ENCODE results near the gene HOXB1. TPM values are rescaled to one million over a fixed set of nuclear protein-coding genes. Genes with fewer than 3 reads are reported as not detected.

Gene HOXB1
- total RNA-seq, 1 experiment from 2014 or later, result not detected

DNA sequence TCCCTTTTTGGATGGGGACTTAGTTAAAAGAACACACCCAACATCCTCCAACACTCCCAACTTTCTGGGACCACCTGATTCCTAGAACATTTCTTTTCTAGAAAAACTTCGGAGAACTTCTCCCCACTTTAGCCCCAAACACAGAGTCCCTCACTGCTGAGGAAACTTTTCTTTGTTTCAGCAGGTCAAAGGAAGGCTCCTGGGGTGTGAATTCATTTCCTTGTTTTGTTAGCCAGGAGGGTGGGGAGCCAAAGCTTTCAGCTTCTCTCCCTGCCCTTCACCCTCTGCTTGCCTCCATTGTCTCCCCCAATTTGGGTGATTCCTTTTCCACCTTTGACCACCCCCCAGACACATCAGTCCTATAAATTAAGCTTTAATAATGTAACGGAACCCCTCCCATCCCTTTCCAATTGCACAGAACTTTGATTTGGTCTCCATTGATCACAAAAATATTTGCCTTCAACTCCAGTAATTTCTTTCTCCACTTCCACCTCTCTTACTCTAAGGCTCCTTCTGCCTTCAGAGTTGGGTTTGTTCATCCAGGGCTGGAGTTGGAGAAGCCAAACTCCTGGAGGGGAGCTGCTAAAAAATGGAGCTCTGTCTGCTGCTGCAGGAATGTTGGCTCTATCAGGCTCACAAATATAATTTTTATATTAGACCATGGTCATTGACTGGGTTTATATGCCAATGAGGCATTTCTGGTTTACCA lies 37.0 kb upstream of the HOXB1 start:
- DNase-seq (ENCODE audit: low read depth), result no peak

DNA sequence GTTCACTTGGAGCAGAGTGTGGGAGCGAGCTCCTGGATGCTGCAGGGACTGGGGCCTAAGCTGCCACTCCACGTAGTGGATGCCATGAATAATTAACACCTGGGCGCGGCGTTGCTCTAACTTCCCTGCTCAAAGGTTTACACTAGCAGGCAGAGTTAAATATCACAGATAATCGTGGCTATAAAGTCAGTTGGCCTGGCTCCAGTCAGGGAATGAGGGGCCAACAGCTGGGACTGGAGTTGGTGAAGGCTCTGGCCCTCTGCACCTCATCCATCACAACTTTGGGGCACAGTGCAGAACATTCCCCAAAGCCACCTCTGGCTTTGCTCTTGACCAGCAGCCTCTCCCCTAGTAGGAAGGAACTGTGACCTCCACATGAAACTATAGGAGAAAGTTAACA lies 36.4 kb upstream of the HOXB1 start:
- no peak for DNase-seq (ENCODE audit: low read depth)

DNA sequence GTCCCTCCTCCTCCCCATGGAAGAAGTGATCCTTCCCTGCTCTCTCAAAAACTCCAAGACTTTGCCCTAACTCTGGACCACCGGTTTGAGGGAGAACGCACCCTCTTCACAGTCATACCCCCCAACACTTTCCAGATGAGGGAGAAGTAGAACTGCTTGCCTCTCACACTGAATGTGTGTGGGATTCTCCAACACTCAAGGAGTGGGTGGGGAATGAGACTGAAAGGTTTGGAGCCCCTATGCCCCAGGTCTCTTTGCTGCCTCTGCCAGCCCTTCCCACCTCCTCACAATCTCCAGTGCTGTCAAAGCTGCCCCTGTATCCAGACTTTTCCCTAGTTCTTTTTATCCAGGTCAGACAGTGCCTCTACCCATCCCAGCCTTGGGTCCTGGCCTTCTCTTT lies 35.9 kb upstream of the HOXB1 start:
- DNase-seq (ENCODE audit: low read depth), result no peak

DNA sequence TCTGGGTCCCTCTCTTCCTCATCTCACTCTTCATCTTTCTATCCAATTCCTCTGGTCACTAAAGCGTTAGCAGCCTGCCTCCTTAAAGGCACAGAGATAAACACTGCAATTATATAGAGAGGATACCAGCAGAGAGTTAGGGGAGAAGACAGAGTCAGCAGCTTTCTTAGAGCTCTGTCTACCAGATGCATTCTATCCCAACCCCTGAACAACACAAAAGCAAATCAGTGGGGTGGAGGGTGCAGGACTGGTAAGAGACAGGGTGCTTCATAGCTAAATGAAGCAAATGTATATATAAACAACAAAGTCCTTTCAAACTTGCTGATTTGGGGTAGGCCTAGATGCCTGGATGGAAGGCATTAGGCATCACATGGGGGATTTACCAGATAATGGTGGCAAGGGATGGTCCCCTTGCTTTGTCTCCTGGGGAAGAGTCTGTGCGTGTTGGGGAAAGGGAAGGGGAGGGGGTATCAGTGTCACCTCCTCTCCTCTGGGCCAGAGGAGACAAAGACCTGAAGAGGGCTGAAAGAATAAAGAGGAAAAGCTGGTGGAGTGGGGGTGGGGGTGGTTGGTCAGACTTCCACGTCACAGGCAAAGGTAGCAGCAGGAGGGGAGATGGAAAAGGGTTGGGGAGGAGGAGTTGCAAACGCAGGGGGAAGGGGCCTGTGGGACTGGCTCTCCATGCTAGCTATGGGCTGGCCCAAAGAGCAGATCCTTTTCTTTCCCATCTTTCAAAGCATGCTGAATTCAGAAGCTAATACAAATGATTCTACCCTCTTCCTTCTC lies 35.3 kb upstream of the HOXB1 start:
- no peak for DNase-seq (ENCODE audit: low read depth)

DNA sequence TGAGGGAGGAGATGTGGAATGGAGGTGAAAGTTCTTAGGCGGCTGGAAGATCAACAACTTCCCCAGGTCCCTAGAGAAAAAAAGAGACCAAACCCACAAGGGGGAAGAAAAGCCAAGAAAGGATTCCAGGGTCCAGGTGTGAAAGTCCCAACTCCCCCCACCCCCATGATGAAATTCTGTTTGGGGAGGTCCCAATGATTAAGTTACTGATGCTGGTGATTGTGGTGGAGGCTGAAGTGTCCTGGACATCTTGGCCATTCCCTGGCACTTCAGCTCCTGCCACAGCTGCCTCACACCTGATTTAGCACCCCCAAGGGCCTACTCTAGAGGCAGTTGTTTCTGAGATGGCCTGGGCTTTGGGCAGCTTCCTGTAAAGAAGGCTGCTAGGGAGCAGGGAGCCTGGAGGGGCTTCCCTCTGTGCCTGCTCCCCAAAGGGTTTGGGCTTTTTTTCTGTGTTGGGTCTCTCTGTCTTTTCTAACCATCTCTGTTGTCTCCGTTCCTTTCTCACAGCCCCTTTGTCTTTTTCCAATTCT lies 34.3 kb upstream of the HOXB1 start:
- DNase-seq (ENCODE audit: low read depth), result no peak

DNA sequence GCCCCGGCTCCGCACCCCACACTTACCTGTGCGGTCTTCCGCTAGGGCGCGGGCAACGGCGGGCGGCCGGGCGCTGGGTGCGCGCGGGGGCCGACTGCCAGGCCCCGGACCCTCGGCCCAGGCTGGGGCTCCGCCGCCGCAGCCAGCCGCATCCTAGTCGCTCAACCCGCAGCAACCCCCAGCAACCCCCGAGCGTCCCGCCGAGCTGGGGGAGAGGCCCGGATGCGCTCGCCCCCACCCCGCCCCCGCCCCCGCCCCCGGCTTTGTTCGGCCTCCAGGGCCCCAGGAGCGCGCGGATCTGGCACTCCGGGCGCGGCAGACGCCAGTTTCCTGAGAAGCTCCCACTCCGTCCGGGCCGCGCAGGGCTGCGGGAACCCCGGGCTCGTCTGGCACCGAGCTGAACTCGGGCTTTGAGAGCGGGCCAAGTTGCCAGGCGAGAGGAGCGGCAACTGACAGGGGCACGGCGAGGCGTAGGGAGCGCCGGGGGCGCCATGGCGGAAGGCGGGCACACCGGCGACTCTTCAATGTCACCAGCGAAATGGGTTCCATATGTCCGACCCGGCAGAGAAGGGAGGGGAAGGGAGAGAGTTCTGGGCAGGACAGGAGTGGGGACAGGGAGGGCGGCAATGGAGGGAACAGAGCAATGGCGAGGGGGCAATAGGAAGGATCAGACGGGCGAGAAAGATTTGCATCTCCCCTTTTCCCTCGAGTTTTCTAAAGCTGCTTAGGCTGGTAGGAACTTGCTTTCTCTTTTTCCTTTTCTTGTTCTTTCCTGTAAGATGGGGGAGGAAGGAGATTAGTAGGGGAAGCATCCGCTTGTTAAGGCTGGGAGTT lies 33.6 kb upstream of the HOXB1 start:
- no peak for DNase-seq (ENCODE audit: low read depth)

DNA sequence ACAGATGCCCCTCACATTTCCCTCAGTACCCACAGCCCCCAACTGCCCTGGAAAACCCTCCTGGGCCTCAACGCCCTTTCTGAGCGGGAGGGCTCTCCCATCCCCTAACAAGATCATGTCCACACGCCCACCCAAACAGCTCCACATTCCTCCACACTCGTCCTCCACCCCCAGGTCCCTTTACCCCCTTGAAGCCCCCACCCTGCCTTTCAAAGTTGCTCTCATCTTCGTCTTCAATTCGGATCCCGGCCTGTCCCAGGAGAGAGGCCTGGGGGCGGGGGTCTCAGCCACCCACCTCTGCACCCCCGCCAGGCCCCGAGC lies 33.0 kb upstream of the HOXB1 start:
- DNase-seq (ENCODE audit: low read depth), result no peak

DNA sequence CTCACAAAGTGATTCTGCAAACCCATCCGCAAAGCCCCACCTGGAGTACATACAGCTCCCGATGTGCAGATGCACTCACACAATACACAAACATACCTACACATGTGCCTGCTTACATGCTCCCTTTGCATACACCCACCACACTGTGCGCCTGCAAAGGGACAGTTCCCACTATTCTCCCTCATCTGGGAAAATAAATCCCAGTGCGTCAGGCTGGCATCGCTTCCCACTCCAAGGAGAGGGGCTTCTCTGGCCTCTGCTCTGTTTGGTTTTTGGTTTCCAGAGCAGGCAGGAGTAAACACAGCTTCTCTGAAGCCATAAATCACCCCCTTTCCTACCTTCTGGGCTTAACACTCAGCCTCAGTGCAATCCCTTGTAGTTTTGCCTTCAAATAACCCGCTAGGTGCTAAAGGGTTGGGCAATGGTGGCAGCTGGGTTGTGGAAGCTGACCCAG lies 32.6 kb upstream of the HOXB1 start:
- DNase-seq (ENCODE audit: low read depth), result no peak

DNA sequence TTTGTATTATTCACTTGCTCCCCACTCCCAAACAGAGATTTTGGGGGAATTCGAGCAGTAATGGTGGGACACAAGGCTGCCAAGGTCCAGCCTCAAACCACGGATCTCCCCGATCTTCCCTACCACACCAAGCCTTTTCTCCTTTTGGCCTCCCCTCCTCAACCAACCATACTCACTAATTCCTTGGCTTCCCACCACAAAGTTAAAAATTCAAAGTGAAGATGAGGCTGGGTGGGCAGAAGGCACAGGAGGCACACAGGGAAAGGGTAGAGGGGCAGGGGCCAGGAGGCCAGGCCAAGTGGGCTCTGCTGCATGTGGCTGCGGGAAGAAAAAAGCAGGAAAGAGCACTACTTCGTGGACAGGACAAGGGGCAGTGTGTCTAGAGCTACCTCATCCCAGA lies 32.1 kb upstream of the HOXB1 start:
- no peak for DNase-seq (ENCODE audit: low read depth)

DNA sequence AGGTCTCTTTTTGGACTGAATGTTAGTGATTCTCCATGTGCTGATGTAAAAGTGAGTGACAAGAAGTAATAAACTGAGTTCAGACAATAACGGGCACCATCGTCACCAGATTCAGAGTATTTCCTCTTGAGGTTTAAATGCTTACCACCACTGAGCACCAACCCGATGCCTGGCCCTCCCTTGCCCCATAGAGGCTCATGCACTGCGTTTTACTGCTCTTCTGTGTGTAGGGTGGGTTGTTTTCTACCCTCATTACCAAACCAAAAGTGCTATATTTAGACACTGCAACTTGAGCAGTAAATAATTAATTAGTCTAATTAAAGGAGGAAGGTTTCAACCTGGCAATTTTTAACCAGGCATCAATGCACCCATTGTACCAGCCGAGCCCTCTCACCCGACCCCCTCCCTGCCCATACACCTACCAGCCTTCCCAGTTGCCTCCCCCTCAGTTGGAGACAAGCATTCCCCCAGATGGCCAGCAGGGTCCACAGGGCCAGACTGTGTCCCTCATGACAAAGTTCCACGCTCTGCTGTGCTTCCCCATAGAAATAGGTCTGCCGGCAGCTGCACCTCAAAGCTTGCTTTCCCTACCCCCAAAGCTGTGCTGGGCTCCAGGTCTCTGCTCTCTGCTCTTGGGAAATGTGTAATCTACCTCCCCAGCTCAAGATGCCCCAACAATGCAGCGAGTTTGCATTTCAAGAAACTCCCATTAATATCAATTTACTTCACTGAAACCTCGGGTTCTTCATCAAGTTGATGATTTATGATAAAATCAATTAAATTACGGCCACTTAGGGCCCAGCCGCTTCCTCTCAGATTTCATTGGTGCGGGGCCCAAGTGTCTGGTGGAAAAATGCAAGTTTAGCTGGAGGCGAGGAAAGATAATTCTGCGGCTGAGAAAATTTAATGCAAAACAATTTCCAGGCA lies 31.3 kb upstream of the HOXB1 start:
- no peak for DNase-seq (ENCODE audit: low read depth)

DNA sequence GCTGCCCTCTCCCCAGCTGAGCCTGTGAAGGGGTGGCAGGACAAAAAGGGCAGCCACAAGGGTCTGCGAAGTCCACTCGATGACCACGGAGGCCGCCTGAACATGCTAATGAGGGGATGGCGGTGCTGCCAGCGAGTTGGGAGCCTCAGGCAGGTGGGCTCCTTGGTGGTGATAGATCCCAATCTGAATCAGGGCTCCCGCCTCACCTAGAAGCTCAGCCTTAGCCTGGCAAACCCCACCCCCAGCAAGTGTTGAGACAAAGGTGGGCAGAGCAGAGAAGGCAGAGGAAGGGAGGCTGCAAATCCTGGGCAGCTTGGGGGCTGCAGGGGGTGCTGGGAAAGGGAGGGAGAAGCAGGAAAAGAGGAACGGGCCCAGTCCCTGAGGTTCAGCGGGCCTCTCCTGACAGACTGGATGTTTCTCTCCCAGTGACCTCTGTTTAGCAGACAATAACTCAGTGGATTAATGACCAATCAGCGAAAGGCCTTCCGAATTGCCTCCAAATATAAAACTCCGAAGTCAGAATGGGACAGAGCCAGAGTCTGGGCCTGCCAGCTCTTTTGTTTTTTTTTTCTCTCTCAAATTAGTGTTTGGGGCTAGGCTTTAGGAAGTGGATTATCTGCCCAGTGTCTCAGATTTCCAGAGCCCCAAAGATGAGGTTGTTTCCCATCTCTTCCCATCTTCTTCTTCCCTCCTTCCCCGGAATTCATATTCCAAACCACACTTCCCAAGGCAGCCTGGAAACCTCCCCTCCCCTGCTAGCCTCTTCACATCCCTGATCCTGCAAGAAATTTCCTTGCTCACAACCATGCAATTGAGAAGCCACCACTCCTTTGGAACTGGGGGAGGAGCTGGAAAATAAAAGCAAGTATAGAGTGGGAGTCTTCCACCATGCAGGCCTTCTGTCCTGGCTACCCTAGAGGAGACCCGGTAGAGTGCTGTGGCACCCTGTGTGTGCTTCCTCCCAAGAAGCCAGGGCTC lies 29.3 kb upstream of the HOXB1 start:
- no peak for DNase-seq (ENCODE audit: low read depth)

DNA sequence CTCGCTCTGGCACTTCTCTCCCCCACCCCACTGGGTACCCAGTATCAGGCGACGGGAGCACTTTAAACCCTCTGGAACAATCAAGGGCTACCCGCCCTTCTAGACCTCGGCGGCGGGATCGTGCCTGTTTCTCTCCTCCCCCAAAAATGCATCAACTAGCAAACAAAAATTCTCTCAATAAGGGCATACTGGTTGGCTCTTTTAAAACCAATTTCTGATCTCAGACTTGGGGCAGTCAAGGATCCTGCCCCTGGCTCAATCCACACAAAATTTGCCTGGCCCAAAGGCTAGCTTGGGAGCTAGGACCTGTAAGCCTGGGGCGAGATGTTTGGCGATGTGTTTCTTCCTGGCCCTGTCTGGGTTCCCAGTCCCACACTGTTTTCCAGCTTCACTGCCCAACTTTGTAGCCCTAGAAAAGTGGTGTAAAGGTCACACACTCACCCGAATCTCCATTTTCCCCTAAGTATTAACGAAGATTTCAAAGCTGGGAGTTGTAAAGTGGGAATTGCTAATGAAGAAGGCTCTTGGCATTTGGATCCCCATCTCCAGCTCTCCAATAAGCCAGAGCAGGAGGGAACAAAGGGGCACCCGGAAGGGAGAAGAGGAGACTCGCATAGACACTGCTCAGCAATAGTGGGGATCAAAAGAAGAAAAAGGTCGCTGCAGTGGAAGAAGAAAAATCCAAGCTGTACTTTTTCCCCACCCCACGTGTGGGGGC lies 28.5 kb upstream of the HOXB1 start:
- no peak for DNase-seq (ENCODE audit: low read depth)

DNA sequence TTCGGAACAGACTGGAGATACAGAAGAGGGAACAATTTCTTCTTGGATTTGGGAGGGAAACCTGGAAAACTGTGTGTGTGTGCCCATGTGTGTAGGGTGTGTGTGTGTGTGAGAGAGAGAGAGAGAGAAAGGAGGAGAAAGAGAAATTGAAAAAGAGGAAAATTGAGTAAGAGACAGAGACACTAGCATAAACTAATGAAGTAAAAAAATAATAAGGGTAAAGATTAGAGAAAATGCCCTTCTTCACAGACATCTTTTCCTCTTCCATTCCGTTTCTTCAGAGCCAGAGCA lies 28.0 kb upstream of the HOXB1 start:
- DNase-seq (ENCODE audit: low read depth), result no peak

DNA sequence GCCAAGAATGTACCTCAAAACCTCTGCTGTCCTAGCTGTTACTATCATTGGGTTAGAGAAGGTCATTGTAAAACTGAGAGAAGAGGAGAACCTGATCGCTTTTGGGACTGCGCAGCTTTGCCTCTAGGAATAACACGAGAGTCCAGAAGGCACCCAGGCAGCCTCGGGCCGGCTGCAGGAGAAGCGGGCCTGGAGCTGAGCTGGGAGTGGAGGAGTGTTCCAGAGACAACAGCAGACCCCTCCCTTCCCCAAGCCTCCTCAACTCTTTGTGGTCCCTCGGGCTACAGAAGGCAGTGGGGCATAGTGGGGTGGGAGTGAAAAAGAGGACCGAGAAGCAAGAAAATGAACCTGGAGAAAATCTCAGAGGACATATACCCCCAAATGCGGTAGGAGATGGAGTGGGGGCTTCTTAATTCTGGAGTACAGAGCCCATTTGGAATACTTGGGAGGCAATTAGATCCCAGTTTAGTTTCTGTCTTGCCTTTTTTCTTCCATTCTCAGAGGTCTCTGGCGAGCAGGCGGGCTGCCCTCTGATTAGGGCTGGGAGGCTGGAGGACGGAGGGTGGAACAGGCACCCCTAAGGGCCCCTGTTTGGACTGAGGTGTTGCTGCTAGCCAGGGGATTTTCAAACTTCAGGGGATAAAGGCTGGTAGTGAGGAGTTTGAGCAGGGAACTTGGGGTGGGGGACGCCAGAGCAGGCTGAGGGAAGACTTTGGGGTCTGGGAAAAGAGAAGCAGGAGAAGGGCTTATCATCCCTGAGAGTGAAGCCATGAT lies 27.4 kb upstream of the HOXB1 start:
- no peak for DNase-seq (ENCODE audit: low read depth)

DNA sequence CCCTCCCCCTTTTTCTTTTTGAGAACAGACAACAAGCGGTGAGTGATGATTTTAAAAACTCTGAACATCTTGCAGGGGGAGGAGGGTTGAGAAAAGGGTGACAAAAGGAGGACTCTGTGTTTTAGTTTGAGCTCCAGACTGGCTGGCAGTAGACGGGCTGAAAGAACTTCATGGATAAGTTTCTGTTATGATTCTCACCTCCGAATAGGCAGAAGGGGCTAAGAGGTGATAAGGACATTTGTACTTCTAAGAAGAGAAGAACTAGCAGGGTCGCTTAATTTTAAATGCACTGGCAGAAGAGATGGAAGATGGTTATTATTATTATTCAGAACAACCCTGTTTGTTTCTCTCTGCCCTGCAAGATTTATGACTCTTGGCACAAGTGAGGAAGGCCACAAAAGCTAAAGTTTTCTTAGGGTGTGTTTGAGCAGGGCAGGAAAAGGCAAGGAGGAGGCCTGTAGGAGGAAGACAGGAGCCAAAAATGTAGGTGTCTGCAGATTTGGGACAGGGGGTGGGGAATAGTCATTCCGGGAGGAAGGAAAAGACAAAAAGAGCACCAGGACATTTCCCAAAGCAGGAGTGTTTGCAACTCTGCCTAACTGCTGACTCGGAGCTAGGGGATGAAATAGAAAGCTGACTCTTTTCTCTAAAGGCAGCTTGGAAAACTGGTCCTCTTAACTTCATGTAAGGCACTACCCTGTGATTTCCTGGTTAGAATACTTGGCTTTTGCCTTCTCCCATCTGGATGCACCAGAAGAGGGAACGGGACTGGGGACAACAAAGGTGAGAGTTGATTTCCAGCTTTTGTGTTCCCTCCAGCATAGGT lies 26.0 kb upstream of the HOXB1 start:
- DNase-seq (ENCODE audit: low read depth), result no peak

DNA sequence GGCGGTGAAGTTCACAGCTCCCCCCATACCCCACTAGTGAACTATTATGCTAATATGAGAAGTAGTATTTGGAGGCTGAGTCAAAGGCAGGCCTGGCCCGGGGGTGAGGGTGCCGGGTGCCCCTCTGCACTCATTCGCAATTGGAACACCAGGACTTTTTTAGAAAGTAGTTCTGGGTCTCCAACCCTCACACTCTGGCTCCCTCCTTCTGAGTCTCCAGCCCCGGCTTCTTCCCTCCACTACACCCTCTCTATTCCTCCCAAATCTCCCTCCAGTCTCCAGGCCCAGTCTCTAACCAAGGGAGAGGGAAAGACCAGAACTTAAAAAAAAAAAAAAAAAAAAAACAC lies 25.4 kb upstream of the HOXB1 start:
- no peak for DNase-seq (ENCODE audit: low read depth)
